Fibroblast of lung (primary cell): ENCODE results near the gene SYNM.

Source experiments
- CTCF ChIP-seq, 2 donors: IDR thresholded peaks in 1 of 2; conservative IDR thresholded peaks in 1 of 2; 1 replicate in 1 of 2; 2 replicates in 1 of 2; pipeline ENCODE4 v1.5.1; 2011 to 2012; ENCODE audit warnings: low read length in 2 of 2, control low read depth in 1 of 2, inconsistent platforms in 1 of 2, low read depth in 1 of 2, mild to moderate bottlenecking in 1 of 2
- EZH2 ChIP-seq: IDR thresholded peaks from 2 replicates; pipeline ENCODE4 v1.5.1; 2012; ENCODE audit warnings: low read length, control low read depth, mild to moderate bottlenecking; ENCODE audit errors: missing control alignments

GRCh38 chr15:99095626-99096025, 9.3 kb upstream of the SYNM start:
- no peak for TF ChIP-seq CTCF (conservative IDR thresholded peaks at IDR 0.05 in 1 of 2, IDR thresholded peaks at IDR 0.05 in 1 of 2; ENCODE audit: low read depth in 1 of 2, low read length in 2 of 2)
- TF ChIP-seq EZH2 = no peak
